Small intestine (tissue), 7 donors: ENCODE data around the gene RHBDL2. TPM values are rescaled to one million over a fixed set of nuclear protein-coding genes. Genes with fewer than 3 reads are reported as not detected.

Source experiments
- DNase-seq, 2 donors: peaks; one replicate each; pipeline versions ENCODE4 v3.0.0 to v3.0.0-alpha.2; 2013
- FAIRE-seq: peaks from 2 replicates; lab custom pipeline; 2012; peaks lifted over from hg19 to GRCh38; lab: Jason Lieb, UNC
- H3K27ac ChIP-seq, 3 donors: one replicate each; pipeline ENCODE4 v1.5.1; 2013; ENCODE audit warnings: low read length in 2 of 3, mild to moderate bottlenecking in 2 of 3, control low read depth in 1 of 3, inconsistent platforms in 1 of 3, low read depth in 1 of 3, moderate library complexity in 1 of 3
- H3K27me3 ChIP-seq, 3 donors: one replicate each; pipeline ENCODE4 v1.6.1; 2013; ENCODE audit warnings: low read length in 3 of 3, inconsistent platforms in 1 of 3; ENCODE audit not compliant: control insufficient read depth in 3 of 3, insufficient read depth in 3 of 3
- H3K36me3 ChIP-seq, 3 donors: one replicate each; pipeline ENCODE4 v1.6.1; 2013; ENCODE audit warnings: low read length in 3 of 3, inconsistent platforms in 1 of 3, low read depth in 1 of 3, mild to moderate bottlenecking in 1 of 3, moderate library complexity in 1 of 3; ENCODE audit not compliant: control insufficient read depth in 3 of 3, insufficient read depth in 2 of 3
- H3K4me1 ChIP-seq, 3 donors: one replicate each; pipeline ENCODE4 v1.6.1; 2013; ENCODE audit warnings: low read length in 2 of 3, inconsistent platforms in 1 of 3, low read depth in 1 of 3, mild to moderate bottlenecking in 1 of 3, moderate library complexity in 1 of 3; ENCODE audit not compliant: control insufficient read depth in 3 of 3, insufficient read depth in 2 of 3
- H3K4me3 ChIP-seq, 3 donors: one replicate each; pipeline ENCODE4 v1.5.1; 2013; ENCODE audit warnings: low read length in 3 of 3, control low read depth in 1 of 3, inconsistent platforms in 1 of 3, low read depth in 1 of 3, mild to moderate bottlenecking in 1 of 3, moderate library complexity in 1 of 3
- H3K9me3 ChIP-seq, 2 donors: one replicate each; pipeline ENCODE4 v1.6.1; 2013; ENCODE audit warnings: low read depth in 1 of 2, low read length in 1 of 2; ENCODE audit not compliant: control insufficient read depth in 2 of 2, insufficient read depth in 1 of 2
- WGBS, 3 donors: extraction: QIAGEN DNeasy Blood & Tissue Kit; methylation state at CpG; one replicate each; pipeline ENCODE4 v1.1.7; 2013; 5-methylcytosine and 5-hydroxymethylcytosine counted together
- polyA plus RNA-seq, 4 donors: library from polyadenylated mRNA; stranded (reverse) in 3 of 4; unstranded in 1 of 4; fragments of 200-250 nt in 3 of 4; fragments of 120-200 nt in 1 of 4; gene quantifications; one replicate each; pipeline versions ENCODE4 v1.2.1 to v1.2.3, GENCODE V29; 2013
- donor health status: healthy with polysubstance abuse.
- donor health status: control.
- donor health status: control.
- donor health status: Bipolar disorder and iron deficiency.
- donor health status: healthy.

RHBDL2 gene
- polyA plus RNA-seq, 4 donors: 0.24 to 0.43 TPM; not detected in 2

DNA sequence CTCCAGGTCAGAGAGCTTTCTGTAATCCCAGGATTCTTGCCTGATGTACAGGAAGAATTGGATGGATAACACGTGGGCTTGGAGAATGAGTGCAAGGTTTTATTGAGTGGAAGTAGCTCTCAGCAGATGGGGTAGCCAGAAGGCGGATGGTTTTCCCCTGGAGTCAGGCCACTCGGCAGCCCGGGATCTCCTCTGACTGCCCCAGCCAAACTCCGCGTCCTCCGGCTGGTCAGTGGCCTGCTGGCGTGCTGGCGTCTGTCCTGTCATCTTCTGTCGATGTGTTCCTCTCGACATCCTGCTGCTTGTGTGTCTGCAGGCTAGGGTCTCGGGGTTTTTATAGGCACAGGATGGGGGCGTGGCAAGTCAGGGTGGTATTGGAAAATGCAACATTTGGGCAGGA, 32.8 kb downstream of the RHBDL2 start:
- Histone ChIP-seq H3K27ac (no peak overlapping the region), H3K4me3 (no peak overlapping the region), H3K4me1 (no peaks in the 10 kb centered on the region), H3K9me3 (peaks cover 0 to 5% of the 10 kb centered on the region in 2 donors), H3K36me3 (no peaks in the 10 kb centered on the region), H3K27me3 (no peaks in the 10 kb centered on the region)
- FAIRE-seq (no peak), DNase-seq (no peak)
- 81 to 90% (median 89%) methylated on average over 13 of the region's 13 CpGs for WGBS, 3 donors

DNA sequence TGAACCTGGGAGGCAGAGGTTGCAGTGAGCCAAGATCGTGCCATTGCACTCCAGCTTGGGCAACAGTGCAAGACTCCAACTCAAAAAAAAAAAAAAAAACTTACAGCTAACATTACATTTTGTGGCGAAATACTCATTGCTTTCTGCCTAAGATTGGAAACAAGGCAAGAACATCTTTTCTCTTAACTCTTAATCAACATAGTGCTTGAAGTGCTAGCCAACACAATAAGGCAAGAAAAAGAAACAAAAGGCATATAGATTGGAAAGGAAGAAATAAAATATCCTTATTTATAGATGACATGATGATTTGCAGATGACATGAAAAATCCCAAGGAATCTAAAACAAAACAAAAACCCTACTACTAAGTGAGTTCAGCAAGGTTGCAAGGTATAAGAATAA, 35.6 kb downstream of the RHBDL2 start:
- no peaks in the 10 kb centered on the region for H3K27me3 ChIP-seq
- no peak overlapping the region for H3K4me3 ChIP-seq
- WGBS, 3 donors: 73 to 98% (median 98%) methylated on average over 2 of the region's 2 CpGs
- FAIRE-seq: no peak
- H3K9me3 ChIP-seq: peaks cover 0 to 5% of the 10 kb centered on the region in 2 donors
- no peaks in the 10 kb centered on the region for H3K36me3 ChIP-seq
- DNase-seq: no peak
- no peak overlapping the region for H3K27ac ChIP-seq
- no peaks in the 10 kb centered on the region for H3K4me1 ChIP-seq

DNA sequence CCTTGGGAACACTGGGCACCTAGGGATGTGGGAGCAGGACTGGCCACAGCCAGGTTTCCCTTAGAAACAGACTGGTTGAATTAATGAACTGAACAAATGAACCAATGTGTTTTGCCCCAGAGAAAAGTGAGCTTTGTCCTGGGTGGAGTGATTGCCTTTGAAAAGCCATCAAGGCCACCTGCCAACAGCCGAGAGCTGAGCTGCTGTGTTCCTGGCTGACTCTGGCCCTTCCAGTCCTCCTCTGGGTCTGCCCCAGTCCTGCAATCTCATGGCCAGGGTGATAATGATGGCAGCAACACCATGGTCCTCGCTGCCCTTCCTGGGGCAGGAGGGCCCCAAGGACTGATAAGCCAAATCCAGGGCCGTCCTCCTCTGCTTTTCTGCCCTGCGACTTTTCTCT, 42.1 kb downstream of the RHBDL2 start:
- H3K27ac ChIP-seq: no peak overlapping the region
- peaks cover 0 to 6% (median 0%) of the 10 kb centered on the region in 3 donors for H3K4me1 ChIP-seq
- FAIRE-seq (no peak), DNase-seq (peak; percentile 20 to 33)
- H3K36me3 ChIP-seq: no peaks in the 10 kb centered on the region
- H3K9me3 ChIP-seq: no peaks in the 10 kb centered on the region
- 15 to 66% (median 34%) methylated on average over 4 of the region's 4 CpGs for WGBS, 3 donors
- no peaks in the 10 kb centered on the region for H3K27me3 ChIP-seq
- H3K4me3 ChIP-seq: no peak overlapping the region

DNA sequence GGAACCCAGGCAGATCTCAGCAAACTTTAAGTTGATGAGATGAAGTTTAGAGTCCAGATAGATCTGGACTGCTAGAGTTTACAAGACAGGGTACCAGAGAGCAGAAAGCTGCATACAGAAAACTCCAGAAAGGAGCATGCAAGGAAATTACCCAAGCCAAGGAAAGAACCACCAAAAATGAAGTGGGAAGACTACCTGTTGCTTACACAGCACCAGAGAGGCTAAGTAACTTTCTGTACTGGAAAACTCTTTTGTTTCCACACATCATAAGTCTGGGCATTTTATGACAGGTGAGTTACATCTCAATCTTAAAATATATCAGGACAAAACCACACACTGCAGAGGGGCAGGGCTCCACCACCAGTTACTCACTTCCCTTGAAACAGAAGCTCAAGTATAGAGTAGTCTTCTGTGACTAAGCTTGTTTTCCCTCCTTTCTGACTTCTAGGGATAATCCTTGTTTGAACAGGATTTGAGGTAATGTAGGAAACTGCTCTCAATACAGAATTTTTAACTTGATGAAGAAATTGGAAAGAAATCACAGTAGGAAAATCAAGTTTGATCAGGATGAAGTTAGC, 42.9 kb downstream of the RHBDL2 start:
- Histone ChIP-seq H3K9me3 (no peaks in the 10 kb centered on the region), H3K4me3 (no peak overlapping the region), H3K4me1 (peaks cover 0 to 6% (median 0%) of the 10 kb centered on the region in 3 donors), H3K36me3 (no peaks in the 10 kb centered on the region), H3K27me3 (no peaks in the 10 kb centered on the region), H3K27ac (no peak overlapping the region)
- FAIRE-seq: no peak
- DNase-seq: no peak

DNA sequence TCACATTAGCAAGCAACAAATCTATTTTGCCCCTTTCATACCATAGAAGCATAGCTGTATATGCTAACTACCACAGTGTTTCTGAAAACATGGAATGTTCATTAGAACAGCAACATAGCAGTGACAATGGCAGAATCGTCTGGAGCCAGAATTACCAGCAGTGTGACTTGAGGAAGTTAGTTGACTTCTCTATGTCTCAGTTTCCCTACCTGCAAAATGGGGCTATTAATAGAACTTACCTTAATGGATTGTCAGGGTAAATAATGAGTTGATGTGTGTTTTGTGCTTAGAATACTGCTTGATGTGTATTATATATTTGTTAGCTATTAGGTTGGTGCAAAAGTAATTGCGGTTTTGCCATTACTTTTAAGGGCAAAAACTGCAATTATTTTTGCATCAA, 45.5 kb downstream of the RHBDL2 start:
- H3K27me3 ChIP-seq: no peaks in the 10 kb centered on the region
- H3K27ac ChIP-seq: no peak overlapping the region
- no peak overlapping the region for H3K4me3 ChIP-seq
- H3K4me1 ChIP-seq: peaks cover 0 to 6% (median 0%) of the 10 kb centered on the region in 3 donors
- H3K36me3 ChIP-seq: no peaks in the 10 kb centered on the region
- DNase-seq (no peak), FAIRE-seq (no peak)
- WGBS, 3 donors: 93 to 96% (median 93%) methylated on average over 2 of the region's 2 CpGs
- no peaks in the 10 kb centered on the region for H3K9me3 ChIP-seq

DNA sequence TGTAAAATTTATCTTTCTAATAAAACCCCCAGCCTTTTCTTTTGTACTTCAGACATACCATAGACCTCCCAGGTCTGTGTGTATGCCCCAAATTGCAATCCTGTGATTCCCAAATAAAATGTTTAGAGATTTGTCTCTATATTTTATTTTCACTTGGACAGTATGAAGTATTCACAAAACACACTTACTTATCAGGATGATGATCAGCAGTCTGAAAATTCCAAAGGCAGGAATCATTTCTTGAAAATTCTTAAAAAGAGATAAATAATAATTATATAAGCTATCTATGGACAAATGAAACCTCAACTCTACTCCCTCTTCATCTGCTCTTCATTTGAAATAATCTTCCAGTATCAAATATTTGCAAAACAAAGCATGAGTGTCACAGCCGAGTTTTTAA, 48.7 kb downstream of the RHBDL2 start:
- no peaks in the 10 kb centered on the region for H3K36me3 ChIP-seq
- WGBS, 3 donors: 74 to 84% (median 77%) methylated on average over 1 of the region's 1 CpG

DNA sequence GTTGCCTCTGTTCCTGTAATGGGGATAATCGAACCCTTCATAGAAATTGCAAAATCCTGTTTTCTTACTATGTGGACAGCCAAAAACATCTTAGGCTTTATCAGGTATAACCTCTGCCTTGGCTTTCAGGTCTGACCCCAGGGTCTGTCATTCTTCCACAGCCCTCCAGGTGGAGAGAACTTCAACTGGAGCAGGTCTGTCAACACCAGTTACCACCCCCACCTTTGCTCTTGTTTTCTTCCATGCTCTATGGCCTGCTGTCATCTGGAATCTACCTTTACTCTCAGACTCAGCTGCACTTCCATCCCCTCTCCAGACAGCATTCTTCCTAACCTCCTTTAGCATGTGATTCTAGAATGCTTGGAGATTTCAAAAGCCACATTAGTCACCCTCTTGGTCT, 49.9 kb downstream of the RHBDL2 start:
- Histone ChIP-seq H3K4me1 (no peaks in the 10 kb centered on the region), H3K9me3 (no peaks in the 10 kb centered on the region), H3K36me3 (no peaks in the 10 kb centered on the region), H3K27ac (no peak overlapping the region), H3K27me3 (no peaks in the 10 kb centered on the region), H3K4me3 (no peak overlapping the region)
- 88 to 96% (median 96%) methylated on average over 1 of the region's 1 CpG for WGBS, 3 donors
- no peak for DNase-seq
- no peak for FAIRE-seq

More for the DNA sequence above, 48.7 kb downstream of the RHBDL2 start:
- DNase-seq: no peak
- H3K4me1 ChIP-seq: no peaks in the 10 kb centered on the region
- no peaks in the 10 kb centered on the region for H3K9me3 ChIP-seq
- no peaks in the 10 kb centered on the region for H3K27me3 ChIP-seq
- no peak overlapping the region for H3K27ac ChIP-seq
- H3K4me3 ChIP-seq: no peak overlapping the region
- no peak for FAIRE-seq

DNA sequence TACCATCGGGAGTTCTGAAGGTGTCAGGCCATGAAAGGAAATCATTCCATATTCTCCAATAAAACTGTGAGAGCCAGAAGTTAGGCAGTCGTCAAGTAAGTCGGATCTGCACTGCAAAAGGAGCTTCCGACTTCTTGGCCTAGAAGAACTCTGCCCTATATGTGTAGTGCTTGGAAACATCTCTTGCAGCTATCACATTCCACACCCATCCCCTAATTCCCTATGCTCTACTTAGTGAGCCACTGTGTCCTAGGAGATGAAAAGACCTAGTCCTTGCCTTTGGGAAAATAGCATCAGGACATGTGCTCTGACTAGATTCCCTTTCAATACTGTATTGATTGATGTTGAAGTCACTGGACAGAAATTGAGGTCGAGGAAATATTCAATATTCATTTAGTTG, 52.0 kb downstream of the RHBDL2 start:
- H3K4me1 ChIP-seq: no peaks in the 10 kb centered on the region

More for the DNA sequence above, 52.0 kb downstream of the RHBDL2 start:
- Histone ChIP-seq H3K36me3 (no peaks in the 10 kb centered on the region), H3K27ac (no peak overlapping the region), H3K27me3 (no peaks in the 10 kb centered on the region), H3K4me3 (no peak overlapping the region), H3K9me3 (no peaks in the 10 kb centered on the region)
- WGBS, 3 donors: 67 to 81% (median 73%) methylated on average over 5 of the region's 5 CpGs
- no peak for DNase-seq
- no peak for FAIRE-seq
